Epithelial cell of prostate (primary cell): ENCODE data around the gene ZNF684.
"Not testable (repeated sequence)": the region's sequence is repeated elsewhere in the genome, so short reads cannot be mapped to it uniquely, and the experiment has no call there.

ENCODE experiments used
- DNase-seq: peaks from one replicate; pipeline ENCODE4 v3.0.0-alpha.2; 2011; ENCODE audit warnings: low read depth, low spot score
- H3K27ac ChIP-seq: fragments of 450-650 bp; 2 replicates; pipeline ENCODE4 v1.5.1; 2017; ENCODE audit warnings: mild to moderate bottlenecking

ZNF684 gene

DNA sequence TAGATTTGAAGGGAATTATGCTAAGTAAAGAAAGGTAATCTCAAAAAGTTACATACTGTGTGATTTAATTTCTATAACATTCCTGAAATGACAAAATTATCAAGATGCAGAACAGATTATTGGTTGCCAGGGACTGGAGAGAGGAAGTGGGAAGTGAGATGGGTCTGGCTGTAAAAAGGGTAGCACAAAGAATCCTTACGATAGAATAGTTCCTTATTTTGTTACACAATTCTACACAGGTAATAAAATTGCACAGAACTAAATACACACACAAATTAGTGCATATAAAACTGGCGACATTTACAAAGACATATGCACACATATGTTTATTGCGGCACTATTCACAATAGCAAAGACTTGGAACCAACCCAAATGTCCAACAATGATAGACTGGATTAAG is 33.5 kb downstream of the ZNF684 start:
- H3K27ac ChIP-seq = no peak overlapping the region
- no peak for DNase-seq

DNA sequence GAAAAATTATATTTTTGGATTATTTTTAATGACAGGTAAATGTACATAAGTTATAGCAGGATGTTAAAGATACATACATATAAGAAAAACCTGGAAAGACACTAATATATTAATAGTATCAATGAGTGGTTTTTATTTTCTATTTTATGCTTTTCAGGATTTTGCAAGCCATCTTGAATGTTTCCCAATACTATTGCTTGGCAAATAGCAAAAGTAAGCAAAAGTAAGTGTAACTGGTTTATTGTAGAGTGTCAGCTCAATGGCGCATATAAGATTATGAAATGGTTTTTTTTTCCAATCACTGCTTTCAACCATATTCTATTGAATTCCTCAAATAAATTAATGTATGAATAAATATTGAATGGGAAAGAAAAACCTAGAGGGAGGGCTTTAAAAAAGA is 36.4 kb downstream of the ZNF684 start:
- H3K27ac ChIP-seq = no peak overlapping the region
- no peak for DNase-seq

DNA sequence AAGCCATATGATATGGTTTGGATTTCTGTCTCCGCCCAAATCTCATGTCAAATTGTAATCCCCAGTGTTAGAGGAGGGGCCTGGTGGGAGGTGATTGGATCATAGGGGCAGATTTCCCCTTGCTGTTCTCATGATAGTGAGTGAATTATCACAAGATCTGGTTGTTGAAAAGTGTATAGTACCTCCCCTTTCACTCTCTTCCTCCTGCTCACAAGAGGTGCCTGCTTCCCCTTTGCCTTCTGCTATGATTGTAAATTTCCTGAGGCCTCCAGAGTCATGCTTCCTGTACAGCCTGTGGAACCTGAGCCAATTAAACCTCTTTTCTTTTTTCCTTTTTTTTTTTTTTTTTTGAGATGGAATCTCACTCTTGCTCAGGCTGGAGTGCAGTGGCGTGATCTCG is 43.4 kb downstream of the ZNF684 start:
- not testable (repeated sequence) for DNase-seq
- H3K27ac ChIP-seq = peak overlapping the region; percentile 6

DNA sequence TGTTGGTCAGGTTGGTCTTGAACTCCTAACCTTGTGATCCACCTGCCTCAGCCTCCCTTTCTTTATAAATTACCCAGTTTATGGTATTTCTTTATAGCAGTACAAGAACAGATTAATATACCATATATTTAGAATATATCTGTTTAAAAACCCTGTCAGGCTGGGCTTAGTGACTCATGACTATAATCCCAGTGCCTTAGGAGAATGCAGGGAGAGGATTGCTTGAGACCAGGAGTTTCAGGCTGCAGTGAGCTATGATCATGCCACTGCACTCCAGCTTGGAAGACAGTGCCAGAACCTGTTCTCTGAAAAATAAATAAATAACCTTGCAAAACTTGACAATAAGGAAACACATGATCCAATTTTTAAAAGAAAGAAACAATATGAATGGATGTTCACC is 43.9 kb downstream of the ZNF684 start:
- H3K27ac ChIP-seq = no peak overlapping the region
- no peak for DNase-seq

DNA sequence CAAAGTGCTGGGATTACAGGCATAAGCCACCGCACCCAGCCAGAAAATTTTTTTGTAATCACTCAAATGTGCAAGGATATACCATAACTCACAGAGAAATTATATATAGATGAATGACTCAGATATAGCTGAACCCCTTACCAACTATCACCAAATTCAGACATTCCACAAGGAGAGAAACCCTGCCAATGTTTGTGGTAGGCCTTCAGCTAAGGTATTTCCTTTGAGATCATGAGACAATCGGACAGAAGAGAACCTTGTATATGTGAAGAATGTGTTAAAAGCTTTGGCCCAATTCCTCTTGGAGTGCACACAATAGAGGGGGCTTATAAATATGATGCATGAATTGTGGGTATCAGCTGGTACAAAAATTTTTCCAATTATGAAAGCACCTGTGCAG is 50.7 kb downstream of the ZNF684 start:
- no peak overlapping the region for H3K27ac ChIP-seq
- DNase-seq = no peak

GRCh38 chr1:40583980-40584379 is 52.5 kb downstream of the ZNF684 start:
- no peak for DNase-seq
- no peak overlapping the region for H3K27ac ChIP-seq

DNA sequence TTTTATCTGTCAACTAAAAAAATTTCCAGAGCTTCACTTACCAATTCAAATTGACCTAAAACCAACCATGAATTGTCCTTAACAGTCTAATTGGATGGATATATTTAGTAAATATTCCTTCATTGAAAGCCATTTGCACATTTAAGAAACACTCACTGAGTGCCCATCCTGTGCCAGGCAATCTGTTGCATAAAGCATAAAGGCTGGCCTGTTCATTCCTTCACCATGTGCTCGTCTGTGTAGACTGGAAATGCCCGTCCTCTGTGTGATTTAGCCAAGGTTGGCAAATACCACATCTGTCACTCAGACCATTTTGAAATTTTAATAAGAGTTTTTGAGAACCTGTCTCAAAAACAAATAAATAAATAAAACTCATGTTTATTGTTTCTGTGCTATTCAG is 57.1 kb downstream of the ZNF684 start:
- H3K27ac ChIP-seq = no peak overlapping the region
- no peak for DNase-seq

- DNase-seq = peak; percentile 54
These were observed 60.8 kb downstream of the ZNF684 start for GRCh38 chr1:40592107-40592803.

GRCh38 chr1:40593449-40594186 is 62.2 kb downstream of the ZNF684 start:
- DNase-seq = no peak
- H3K27ac ChIP-seq = no peak overlapping the region

More at GRCh38 chr1:40592107-40592803, 60.8 kb downstream of the ZNF684 start:
- H3K27ac ChIP-seq = no peak overlapping the region

- no peak for DNase-seq
- H3K27ac ChIP-seq = no peak overlapping the region
These were observed 62.7 kb downstream of the ZNF684 start for GRCh38 chr1:40594187-40594531.

DNA sequence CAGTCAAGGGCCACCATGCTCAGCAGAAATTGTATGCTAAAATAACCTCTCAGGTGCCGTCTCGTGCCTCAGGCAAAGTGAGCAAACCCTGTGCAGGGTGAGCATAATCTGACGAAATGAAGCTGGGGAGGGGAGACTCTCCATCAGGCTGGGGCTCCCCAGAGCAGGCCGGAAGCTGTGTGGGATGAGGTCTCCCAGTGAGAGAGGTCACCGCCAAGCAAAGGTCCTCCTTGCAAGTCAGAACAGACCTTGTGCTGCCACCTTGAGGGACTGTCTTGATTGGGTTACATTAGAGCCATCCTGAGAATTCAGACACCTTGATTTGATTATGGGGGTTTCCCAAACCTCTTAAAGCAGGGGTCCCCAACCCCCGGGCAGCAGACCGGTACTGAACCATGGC is 64.2 kb downstream of the ZNF684 start:
- no peak for DNase-seq
- H3K27ac ChIP-seq = no peak overlapping the region
